Measurements from ENCODE around the gene IFITM1. TPM values are rescaled to one million over a fixed set of nuclear protein-coding genes. Genes with fewer than 3 reads are reported as not detected.
"Not testable (repeated sequence)": the region's sequence is repeated elsewhere in the genome, so short reads cannot be mapped to it uniquely, and the experiment has no call there.

Gene IFITM1
- polyA plus RNA-seq (2011; rRNA removed) (566 and 660 TPM in 2 replicates), polyA minus RNA-seq (2011; rRNA and poly(A)+ RNA removed) (362 and 693 TPM in 2 replicates)

DNA sequence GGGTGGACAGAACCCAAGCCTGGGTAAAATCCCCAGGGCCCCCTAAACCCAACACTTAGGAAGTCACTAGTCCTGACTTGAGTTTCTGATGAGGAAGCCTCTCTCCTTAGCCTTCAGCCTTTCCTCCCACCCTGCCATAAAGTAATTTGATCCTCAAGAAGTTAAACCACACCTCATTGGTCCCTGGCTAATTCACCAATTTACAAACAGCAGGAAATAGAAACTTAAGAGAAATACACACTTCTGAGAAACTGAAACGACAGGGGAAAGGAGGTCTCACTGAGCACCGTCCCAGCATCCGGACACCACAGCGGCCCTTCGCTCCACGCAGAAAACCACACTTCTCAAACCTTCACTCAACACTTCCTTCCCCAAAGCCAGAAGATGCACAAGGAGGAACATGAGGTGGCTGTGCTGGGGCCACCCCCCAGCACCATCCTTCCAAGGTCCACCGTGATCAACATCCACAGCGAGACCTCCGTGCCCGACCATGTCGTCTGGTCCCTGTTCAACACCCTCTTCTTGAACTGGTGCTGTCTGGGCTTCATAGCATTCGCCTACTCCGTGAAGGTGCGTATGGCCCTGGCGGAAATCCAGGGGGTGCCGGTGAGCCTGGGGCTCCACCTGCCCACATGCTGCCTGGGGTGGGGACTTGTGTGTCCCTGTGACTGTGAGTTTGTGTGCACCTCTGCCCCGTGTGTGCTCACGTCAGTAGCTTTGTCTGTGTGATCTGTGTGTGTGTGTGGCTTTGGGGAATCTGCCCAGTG is at the start of gene IFITM1:
TSS of gene IFITM1 (plus strand) at position 254 of the 767 bp plus-strand sequence. CDS start at position 385, 131 bp downstream.
- Histone ChIP-seq H3K27me3 (ENCODE audit: control insufficient read depth, insufficient read depth, low read length) (no peaks in the 10 kb centered on the region), H3K36me3 (ENCODE audit: control insufficient read depth, insufficient read depth, low read length) (no peaks in the 10 kb centered on the region; the same call in 1 of the 2 replicates), H3K4me3 (ENCODE audit: low read depth, low read length) (peak within 1 kb of the TSS; percentile 47)
- DNase-seq (ENCODE audit: low read depth) = peak; percentile 79
- TF ChIP-seq, protein P1, sequence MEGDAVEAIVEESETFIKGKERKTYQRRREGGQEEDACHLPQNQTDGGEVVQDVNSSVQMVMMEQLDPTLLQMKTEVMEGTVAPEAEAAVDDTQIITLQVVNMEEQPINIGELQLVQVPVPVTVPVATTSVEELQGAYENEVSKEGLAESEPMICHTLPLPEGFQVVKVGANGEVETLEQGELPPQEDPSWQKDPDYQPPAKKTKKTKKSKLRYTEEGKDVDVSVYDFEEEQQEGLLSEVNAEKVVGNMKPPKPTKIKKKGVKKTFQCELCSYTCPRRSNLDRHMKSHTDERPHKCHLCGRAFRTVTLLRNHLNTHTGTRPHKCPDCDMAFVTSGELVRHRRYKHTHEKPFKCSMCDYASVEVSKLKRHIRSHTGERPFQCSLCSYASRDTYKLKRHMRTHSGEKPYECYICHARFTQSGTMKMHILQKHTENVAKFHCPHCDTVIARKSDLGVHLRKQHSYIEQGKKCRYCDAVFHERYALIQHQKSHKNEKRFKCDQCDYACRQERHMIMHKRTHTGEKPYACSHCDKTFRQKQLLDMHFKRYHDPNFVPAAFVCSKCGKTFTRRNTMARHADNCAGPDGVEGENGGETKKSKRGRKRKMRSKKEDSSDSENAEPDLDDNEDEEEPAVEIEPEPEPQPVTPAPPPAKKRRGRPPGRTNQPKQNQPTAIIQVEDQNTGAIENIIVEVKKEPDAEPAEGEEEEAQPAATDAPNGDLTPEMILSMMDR (IDR thresholded peaks at IDR 0.05; ENCODE audit: insufficient read depth, low read depth, low read length) = no peak
- CTCF ChIA-PET = interaction anchor here (1.4 kb wide), 1 partner anchor 9 kb away, joined by 4 read pairs; no protein-coding TSS in a partner anchor
- POLR2A ChIA-PET = no interaction called here

DNA sequence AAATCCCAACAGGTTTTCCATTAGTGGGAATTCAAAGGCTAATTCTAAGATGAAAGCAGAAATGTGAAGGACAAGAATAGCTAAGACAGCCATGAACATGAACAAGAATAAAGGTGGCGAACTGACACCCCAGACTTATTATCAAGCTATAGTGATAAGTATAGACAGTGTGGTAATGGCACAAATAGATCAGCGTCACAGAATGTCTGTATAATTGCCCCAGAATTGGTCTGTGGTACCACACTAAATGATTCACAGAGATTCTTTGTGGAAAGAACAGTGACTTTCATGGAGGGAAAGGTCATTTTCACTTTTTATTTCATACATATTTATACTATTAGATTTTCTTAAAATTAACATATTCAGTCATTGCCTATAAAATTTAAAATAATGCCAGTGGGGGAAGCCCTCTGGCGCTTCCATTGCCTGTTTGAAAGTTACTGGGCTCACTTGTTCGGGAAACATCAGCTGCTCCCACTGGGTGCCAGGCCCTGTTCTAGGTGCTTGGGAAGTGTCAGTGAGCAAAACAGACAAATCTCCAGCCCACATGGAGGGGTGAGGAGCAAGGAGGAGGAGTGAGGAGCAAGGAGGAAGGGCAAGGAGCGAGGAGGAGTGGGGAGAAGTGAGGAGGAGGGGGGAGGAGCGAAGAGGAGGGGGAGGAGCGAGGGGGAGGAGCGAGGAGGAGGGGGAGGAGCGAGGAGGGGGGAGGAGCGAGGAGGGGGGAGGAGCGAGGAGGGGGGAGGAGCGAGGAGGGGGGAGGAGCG is 47.0 kb upstream of the IFITM1 start:
- POLR2A ChIA-PET = no interaction called here
- DNase-seq (ENCODE audit: low read depth) = no peak
- CTCF ChIA-PET = interaction anchor here (3.7 kb wide), 1 partner anchor 17 kb away, joined by 18 read pairs; no protein-coding TSS in a partner anchor

DNA sequence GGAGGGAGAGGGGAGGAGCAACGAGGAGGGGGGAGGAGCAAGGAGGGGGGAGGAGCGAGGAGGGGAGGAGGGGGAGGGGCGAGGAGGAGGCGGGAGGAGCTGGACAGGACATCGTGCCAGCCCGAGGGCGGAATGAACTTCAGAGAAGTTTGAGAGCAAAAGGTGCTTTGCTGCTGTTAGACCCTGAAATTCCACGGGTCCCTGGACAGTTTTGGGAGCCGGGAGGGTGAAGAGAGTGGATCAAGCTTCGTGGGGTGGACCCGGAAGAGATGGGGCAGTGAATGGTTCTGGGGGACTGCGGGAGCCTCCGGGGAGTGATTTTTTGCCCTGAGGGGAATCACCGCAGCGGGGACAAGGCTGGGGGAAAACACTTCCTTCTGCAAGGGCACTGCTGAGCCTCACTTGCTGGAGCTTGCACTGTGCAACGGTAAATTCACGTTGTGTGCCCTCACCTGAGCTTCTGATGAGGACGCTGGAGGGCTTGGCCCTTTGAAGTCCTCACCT is 46.3 kb upstream of the IFITM1 start:
- H3K4me3 ChIP-seq (ENCODE audit: low read depth, low read length) = no peak overlapping the region
- no peak for DNase-seq (ENCODE audit: low read depth)
- ChIA-PET POLR2A (no interaction called here), CTCF (interaction anchor here (3.7 kb wide), 1 partner anchor 18 kb away, joined by 18 read pairs; no protein-coding TSS in a partner anchor)
- H3K27me3 ChIP-seq (ENCODE audit: control insufficient read depth, insufficient read depth, low read length) = peaks cover 8% of the 10 kb centered on the region
- TF ChIP-seq, protein P1 (IDR thresholded peaks at IDR 0.05; ENCODE audit: insufficient read depth, low read depth, low read length) = no peak
- H3K36me3 ChIP-seq (ENCODE audit: control insufficient read depth, insufficient read depth, low read length) = no peaks in the 10 kb centered on the region

More for the DNA sequence above, 47.0 kb upstream of the IFITM1 start:
- H3K4me3 ChIP-seq (ENCODE audit: low read depth, low read length) = no peak overlapping the region
- peaks cover 7% of the 10 kb centered on the region for H3K27me3 ChIP-seq (ENCODE audit: control insufficient read depth, insufficient read depth, low read length)
- TF ChIP-seq, protein P1 (IDR thresholded peaks at IDR 0.05; ENCODE audit: insufficient read depth, low read depth, low read length) = no peak
- H3K36me3 ChIP-seq (ENCODE audit: control insufficient read depth, insufficient read depth, low read length) = no peaks in the 10 kb centered on the region

DNA sequence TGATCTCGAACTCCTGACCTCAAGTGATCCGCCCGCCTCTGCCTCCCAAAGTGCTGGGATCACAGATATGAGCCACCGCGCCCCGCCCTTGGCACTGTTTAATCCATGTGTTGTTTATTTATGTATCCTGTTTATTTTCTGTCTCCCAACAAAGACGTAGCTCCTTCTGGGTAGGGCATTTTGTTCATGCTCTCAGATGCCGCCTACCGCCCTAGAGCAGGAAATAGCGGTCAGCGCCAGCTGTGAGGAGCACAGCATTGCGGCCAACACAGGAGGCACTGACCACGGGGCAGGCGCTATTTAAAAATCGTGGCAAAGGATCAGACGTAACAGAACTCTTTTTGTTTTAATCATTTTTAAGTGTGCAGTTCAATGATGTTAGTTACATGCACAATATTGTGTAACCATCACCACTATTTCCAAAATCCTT is 45.1 kb upstream of the IFITM1 start:
- H3K4me3 ChIP-seq (ENCODE audit: low read depth, low read length); H3K36me3 ChIP-seq (ENCODE audit: control insufficient read depth, insufficient read depth, low read length); POLR2A ChIA-PET; DNase-seq (ENCODE audit: low read depth): not testable (repeated sequence)
- H3K27me3 ChIP-seq (ENCODE audit: control insufficient read depth, insufficient read depth, low read length) = peaks cover 10% of the 10 kb centered on the region
- CTCF ChIA-PET = interaction anchor here (0.8 to 3.7 kb wide), 3 partner anchors 10 to 36 kb away, joined by 3 to 18 read pairs (median 3); no protein-coding TSS in a partner anchor

DNA sequence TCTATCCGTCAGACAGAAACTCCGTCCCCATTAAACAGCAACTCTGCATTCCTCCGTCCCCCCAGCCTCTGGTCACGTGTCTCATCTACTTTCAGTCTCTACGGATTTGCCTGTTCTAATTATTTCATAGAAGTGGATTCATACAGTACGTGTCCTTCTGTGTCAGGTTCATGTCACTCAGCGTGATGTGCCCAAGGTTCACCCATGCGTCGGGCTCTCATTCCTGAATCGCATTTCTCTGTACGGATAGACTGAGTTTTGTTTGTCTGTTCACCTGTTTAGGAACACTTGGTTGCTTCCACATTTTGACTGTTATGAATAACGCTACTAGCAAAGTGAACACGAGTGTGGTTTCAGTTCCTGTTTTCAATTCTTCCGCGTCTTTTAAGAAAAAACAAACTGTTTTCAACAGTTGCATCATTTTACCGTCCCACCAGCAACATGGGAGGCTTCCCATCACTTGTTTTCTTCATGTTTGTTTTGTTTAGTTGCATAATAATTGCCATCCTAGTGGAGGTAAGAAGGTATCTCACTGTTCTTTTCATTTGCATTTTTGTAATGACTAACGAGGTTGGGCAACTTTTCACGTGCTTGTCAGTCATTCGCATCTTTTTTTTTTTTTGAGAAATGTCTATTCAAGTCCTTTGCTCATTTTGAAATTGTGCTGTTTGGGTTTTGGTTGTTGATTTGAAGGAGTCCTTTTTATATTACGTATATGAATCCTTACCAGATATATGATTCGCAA is 44.5 kb upstream of the IFITM1 start:
- CTCF ChIA-PET = interaction anchor here (0.8 kb wide), 2 partner anchors 10 to 35 kb away, joined by 3 read pairs; no protein-coding TSS in a partner anchor
- TF ChIP-seq, protein P1 (IDR thresholded peaks at IDR 0.05; ENCODE audit: insufficient read depth, low read depth, low read length) = no peak
- H3K27me3 ChIP-seq (ENCODE audit: control insufficient read depth, insufficient read depth, low read length) = peaks cover 10% of the 10 kb centered on the region
- DNase-seq (ENCODE audit: low read depth) = no peak
- no peak overlapping the region for H3K4me3 ChIP-seq (ENCODE audit: low read depth, low read length)
- POLR2A ChIA-PET = no interaction called here
- H3K36me3 ChIP-seq (ENCODE audit: control insufficient read depth, insufficient read depth, low read length) = no peaks in the 10 kb centered on the region

Measured in BJ (cell line).